Activated gamma-delta T cell treated with anti-CD3 and anti-CD28 coated beads, Interleukin-2, amount 50 U/mL, for 16 hours (primary cell): ENCODE data around the gene NUMA1.

Experiments
- DNase-seq: peaks from one replicate; pipeline ENCODE4 v3.0.0-alpha.2; 2020; ENCODE audit warnings: low read depth

NUMA1 gene, protein sequence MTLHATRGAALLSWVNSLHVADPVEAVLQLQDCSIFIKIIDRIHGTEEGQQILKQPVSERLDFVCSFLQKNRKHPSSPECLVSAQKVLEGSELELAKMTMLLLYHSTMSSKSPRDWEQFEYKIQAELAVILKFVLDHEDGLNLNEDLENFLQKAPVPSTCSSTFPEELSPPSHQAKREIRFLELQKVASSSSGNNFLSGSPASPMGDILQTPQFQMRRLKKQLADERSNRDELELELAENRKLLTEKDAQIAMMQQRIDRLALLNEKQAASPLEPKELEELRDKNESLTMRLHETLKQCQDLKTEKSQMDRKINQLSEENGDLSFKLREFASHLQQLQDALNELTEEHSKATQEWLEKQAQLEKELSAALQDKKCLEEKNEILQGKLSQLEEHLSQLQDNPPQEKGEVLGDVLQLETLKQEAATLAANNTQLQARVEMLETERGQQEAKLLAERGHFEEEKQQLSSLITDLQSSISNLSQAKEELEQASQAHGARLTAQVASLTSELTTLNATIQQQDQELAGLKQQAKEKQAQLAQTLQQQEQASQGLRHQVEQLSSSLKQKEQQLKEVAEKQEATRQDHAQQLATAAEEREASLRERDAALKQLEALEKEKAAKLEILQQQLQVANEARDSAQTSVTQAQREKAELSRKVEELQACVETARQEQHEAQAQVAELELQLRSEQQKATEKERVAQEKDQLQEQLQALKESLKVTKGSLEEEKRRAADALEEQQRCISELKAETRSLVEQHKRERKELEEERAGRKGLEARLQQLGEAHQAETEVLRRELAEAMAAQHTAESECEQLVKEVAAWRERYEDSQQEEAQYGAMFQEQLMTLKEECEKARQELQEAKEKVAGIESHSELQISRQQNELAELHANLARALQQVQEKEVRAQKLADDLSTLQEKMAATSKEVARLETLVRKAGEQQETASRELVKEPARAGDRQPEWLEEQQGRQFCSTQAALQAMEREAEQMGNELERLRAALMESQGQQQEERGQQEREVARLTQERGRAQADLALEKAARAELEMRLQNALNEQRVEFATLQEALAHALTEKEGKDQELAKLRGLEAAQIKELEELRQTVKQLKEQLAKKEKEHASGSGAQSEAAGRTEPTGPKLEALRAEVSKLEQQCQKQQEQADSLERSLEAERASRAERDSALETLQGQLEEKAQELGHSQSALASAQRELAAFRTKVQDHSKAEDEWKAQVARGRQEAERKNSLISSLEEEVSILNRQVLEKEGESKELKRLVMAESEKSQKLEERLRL (N-terminal part only)

DNA sequence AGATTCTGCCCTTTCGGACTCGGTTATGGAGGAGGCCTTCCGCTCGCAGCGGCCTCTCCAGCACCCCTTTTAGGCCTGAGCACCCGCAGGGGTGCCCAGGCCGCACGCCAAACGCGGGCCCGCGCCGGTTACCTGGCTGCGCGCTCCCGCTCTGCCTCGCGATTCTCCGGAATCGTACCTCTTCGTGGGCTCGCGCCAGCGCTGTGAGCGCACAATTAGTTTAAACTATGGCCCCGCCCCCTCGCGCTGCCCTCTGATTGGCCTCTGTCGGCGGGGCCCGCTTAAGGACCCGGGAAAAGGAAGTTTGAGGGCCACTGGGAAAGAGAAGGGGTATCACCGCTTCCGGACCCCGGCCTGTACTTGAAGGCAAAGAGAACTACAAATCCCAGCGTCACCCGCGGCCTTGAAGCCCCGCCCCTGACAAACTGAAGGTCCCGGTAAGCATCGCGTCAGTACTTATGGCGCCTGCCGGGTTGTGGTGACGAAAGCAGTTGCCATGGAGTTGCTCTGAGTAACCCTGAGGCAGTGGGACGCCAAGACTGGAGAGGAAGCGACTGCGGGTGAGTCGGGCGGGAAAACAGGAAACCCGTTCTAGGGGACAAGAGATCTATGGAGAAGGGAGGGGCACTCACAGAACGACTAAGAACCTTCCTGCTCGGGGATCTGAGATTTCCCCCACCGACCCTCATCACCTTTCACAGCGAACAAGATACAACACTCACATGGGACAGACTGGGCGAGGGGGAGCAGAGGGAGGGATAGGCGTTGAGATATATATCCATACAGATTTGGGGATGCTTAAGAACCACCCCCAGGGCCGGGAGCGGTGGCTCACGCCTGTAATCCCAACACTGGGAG, at the start of gene NUMA1, which contains the start of gene LRRC51:
Gene NUMA1, minus strand, starts transcription at position 217 of the 858 bp plus-strand sequence. CDS start 44,599 bp downstream, outside the sequence.
Gene LRRC51, plus strand, starts transcription at position 525 of the 858 bp plus-strand sequence. CDS start 8,234 bp downstream, outside the sequence.
- peak; percentile 98 for DNase-seq

DNA sequence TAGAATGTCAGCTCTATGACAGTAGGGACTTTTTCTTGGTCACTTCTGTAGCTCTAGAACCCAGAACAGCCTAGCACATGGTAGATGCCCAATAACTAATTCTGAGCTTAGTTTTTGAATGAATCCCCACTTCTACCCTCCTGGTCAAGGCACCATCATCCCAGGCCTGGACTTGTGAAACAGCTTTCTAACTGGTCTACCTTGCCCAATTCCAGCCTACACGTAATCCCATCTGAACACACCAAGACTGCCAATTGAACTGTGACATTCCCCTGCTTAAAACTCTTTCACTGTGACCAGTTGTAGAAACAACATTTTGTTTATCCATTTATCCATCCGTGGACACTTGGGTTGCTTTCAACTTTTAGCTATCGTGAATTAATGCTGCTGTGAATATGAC, 49.0 kb upstream of the NUMA1 start:
- no peak for DNase-seq

DNA sequence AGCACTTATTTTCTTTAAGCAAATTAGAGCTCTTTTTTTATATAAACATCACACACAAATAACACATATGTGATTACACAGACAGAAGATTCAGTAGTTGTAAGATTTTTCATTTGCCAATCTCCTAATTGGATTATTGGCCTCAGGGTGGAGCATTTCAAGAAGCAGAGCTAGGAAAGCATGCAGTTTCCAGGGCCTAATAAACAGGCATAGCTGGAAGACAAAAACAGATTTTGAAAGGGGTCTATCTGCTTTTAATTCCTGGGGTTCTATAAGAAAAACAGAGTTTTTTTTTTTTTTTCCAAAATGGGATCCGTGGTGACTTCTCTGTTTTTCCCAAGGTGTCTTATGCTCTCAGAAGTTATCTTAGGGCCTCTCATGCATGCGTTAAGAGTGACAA, 47.6 kb upstream of the NUMA1 start:
- no peak for DNase-seq

DNA sequence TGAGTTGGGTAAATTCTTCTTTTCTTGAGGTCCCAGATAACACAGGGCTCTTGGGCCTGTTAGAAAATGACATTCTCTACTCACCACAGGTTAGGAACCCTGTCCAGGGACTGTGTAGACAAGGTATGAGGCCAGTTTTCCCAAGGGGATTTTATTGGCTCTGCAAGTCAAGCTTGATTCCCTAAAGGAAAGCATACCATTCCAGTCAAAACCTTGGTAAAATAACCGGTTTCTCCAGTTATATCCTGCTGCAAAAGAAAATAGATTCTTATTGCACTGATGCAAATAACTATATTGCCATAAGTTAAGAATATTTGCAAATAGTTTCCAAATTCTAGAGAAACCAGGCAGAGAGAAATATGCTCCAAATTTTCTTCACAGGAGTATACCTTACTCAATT, 45.6 kb upstream of the NUMA1 start:
- no peak for DNase-seq

DNA sequence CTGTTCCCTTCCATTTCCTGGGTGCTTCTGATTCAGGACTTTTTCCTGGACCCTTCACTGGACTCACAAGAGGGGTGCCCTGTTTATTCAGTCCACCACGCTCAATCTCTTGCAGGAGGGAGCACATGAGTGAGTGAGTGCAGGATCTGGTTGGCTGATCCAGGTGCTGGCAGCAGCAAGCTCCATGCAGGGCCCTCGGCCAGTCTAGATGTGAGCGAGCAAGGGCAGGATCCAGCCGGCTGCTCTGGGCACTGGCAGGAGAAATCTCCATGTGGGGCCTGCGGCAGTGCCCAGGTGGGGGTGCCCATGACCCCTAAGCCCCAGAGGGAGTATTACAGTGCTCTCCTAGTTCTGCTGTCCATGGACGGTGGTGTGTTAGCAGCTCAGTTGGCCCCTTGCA, 43.7 kb upstream of the NUMA1 start:
- no peak for DNase-seq

DNA sequence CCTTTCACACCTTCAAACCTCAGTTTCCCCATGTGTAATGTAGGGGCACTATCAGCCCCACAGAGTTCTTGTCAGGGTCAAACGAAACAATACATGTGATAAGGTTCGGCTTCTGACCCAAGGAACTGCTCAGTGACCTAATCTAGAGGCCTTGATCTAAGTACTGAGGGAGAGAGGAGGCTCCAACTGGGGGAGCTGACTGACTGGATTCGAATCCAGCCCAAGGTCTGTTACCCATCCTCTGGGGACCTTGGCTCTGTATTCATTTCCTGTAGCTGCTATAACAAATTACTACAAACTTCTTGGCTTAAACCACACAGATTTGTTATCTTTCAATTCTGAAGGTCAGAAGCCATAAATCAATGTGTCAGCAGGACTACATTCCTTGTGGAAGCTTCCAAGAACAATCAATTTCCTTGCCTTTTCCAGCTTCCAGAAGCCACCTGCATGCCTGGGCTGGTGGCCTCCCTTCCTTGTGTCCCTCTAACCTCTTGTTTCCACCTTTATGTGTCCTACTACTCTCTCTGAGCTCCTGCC, 42.8 kb upstream of the NUMA1 start:
- DNase-seq, result no peak

DNA sequence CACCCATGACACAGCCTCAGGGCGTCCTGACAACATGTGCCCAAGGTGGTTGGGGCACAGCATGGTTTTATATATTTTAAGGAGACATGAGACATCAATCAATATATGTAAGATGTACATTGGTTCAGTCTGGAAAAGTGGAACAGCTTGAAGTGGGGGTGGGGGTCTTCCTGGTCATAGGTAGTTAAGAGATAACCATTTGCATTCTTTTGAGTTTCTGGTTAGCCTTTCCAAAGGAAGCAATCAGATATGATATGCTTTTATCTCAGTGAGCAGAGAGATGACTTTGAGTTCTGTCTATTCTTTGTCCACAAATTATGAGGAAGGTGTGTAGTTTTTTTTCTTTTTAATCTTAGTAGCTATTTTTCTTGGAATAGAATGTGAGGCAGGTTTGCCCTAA, 42.3 kb upstream of the NUMA1 start:
- no peak for DNase-seq

DNA sequence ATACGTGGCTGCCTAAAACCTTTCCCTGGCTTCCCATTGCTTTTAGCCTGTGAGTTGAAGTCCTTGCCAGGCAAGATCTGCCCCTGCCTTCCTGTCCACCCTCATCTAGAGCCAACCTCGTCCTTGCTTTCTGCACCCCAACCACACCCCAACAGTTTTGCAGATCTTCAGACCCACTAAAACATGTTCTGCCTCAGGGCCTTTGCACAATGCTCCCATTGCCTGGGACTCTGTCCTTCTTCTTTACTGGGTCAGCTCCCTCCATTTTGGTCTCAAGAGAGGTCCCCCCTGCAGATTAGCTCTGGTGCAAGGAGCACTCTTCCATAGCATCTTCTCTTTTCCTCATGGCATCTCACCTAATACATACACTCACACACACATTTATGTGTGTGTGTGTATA, 40.6 kb upstream of the NUMA1 start:
- no peak for DNase-seq

DNA sequence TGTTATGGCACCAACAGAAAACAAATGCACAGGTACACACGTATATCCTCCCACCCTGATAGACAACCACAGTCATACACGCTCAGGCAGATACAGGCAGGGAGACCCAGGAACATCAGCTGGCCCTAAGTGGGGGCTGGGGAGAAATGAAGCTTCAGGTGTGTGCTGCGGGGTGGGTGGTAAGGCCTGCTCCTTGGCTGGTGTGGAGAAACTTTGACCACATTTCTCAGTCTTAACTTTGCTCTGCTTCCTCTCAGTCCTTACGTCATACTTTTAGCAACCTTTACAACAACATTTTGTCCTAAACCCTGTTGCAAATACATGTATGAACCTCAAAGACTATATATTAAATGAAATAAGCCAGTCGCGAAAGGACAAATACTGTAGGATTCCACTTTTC, 38.9 kb upstream of the NUMA1 start:
- DNase-seq, result no peak

DNA sequence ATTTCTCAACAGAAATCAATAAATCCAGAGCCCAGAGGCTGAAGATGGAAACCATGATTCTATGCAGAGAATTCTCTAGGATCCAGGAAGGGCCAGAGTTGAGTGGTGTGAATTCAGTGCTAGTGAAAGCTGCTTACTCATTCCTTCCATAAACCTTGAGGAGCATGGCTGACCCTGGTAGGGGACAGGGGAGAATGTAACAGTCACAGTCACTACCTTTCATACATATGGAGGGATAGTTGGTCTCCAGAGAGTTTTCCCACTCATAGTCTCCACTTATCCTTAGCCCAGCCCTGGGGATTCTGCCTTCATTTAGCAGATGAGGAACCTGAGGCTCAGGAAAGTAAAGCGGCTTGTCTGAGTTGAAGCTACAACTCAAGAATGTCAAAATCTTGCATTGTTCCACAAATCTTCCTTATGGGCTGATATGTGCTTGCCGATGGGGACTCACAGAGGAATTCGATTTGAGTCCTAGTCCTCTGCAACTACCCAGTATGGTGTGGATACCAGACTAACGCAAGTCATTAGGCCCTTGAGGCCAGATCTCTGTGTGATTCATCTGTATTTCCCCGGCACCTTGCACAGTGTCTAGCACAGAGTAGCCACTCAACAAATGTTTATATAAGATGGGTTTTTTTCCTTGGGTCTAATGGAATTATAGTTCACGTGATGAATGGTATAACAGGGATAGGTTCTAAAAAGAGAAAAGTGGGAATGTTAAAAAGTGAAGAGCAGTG, 35.8 kb upstream of the NUMA1 start:
- no peak for DNase-seq

DNA sequence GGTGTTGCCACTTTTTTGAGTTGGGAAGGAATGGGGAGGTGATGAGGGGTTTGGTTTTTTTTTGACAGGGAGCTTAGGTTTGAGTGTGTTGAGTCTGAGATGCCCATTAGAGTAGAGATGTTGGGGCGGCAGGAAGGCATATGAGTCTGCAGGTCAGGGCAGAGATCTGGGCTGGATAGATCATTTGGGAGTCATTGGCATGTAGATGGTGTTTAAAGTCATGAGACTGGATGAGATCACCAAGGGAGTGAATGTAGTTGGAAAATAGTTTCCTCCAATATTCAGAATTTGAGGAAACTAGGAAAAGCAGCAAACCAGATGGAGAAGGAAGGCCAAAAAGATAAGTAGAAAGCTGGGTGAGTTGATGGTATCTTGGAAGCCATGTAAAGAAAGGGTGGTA, 34.2 kb upstream of the NUMA1 start:
- no peak for DNase-seq

DNA sequence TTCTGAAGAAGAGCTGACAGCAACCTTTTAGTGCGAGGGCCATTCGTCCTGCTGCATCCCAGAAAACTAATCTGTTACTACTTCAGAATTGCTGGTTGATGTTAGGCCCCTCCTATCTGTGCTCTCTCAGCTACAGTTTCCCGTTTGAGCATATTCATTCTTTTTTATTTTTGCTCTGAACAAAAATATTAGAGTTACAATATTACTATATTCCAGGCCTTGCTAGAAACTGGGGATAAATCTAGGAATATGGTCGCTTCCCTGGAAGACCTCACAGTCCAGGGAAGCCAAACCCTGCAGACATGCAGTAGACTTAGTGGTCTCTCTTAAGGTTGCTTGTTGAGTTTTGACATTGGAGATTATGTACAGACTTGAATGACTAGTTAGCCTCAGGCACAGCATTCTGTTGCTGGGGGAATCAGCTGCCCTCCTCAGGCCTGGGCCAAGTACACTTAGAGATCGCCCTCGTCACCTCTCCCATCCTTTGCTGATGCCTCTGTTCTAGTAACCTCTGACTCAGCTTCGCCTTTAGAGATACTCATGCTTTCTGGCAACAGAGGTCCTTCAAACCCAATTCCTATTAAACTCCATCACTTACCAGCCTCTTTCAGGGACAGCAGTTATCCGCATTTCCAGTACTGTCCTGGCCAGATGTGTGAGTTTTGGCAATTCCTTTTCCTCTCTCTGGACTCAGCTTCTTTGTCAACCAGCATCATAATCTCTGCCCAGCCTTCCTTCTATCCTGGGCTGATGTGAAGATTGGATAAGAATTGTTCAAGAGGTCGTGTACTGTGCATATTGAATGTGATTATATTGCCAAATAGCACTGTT, 32.9 kb upstream of the NUMA1 start:
- no peak for DNase-seq

DNA sequence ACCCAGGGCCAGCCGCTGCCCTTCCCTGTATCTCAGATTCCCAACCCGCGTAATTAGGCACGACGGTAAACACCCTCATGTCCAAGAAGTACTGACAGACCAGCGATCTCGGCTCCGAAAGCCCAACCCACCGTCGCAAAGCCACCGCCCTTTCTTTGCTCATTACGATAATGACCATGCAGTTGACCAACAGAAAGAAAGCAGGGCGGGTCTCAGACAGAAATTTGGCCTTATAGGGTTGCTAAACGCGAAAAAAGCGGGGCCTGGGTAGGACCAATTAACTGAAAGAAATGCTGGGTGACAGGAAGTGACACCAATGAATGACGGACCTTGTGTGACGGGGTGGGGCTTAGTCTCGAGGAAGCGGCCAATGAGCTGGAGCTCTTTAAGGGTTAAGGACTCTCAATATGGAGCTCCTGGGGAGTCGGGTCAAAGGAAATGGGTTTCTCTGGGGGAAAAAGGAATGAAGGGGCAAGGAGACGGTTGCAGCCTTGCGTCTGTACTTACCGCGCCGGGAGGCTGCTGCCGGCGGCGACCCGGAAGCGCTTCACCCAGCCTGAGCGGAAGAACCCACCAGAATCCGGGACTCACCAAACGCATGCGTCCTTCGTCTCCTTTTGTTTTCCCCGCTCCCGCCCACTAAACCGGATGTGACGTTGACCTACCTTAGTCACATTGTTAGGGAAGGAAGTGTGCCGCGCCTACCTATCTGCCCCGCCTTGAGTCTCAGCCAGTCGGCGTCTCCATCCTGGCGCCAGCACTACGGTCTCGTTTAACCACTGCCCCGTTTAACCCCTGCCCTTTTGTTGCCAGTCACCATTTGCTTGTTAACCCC, 32.0 kb upstream of the NUMA1 start, which contains the start of gene ANAPC15:
Gene ANAPC15, minus strand, starts transcription at position 553 of the 835 bp plus-strand sequence. CDS start 1,419 bp downstream, outside the sequence.
- peak; percentile 98 for DNase-seq

DNA sequence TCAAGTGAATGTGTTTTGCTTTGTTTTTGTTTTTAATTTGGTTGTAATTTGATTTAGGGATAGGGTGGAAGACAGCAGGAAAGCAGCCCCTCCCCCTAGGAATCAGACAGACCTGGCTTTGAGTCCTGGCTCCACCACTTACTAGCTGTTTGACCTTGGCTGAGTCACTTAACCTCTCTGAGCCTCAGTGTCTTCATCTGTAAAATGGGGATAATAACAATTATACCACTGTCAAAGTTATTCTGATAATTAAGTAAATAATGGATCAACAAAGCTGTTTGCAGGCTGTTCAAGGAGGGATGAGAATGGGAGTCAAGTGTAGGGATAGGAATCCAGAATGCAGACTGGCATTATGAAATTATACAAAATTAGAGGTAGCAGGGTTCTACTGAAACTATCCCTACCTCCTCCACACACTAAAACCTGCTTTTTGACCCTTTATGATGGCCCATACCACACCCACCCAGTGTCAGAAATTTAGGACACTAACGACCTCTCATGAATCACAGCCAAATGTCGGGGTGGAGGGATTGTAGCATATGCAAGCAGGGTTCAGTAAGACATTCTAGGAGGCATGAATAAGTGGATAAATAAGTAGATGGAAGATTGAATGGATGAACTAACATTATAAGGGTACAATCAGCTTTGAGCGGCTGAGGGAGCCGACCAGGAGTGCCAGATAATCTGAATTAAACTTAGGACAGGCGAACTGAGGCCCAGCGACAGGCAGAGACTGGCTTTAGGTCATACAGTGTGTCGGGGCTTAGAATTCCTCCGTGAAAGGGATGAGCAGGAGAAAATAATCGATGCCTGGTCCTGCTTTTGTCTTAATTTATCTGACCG, 31.2 kb upstream of the NUMA1 start:
- DNase-seq, result no peak

DNA sequence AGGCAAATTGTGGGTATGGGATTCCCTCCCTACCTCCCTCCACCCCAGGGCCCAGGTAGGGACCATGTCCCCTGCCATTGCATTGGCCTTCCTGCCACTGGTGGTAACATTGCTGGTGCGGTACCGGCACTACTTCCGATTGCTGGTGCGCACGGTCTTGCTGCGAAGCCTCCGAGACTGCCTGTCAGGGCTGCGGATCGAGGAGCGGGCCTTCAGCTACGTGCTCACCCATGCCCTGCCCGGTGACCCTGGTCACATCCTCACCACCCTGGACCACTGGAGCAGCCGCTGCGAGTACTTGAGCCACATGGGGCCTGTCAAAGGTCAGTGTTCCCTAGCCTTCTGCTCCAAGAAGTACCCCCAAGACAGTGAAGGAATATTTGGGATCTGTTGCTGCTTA, 25.5 kb upstream of the NUMA1 start, which contains the start of gene TOMT:
Gene TOMT, plus strand, starts transcription at position 37 of the 400 bp plus-strand sequence. Its CDS starts 28 bp downstream, at position 65.
- no peak for DNase-seq

DNA sequence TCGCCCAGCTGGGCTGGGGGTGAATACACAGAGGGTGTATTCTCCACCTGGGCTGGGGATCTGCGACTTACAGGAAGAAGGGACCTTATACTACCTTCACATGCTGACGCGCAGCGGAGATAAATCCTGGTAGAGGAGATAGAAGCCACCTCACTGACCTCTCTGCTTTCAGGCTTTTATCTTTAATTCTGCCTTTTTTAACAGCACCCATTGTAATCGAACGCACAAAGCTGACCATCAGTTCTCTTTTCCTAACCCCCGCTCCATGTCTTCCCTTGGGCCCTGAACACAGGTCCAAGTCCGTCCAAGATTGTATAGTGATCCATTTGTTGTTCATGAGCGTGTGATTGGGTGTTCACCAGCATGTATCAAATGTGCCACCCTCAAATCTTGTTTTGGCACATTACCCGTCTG, 23.4 kb upstream of the NUMA1 start:
- DNase-seq, result no peak
